Activated T-cell treated with anti-CD3 and anti-CD28 coated beads, Interleukin-2, amount 50 U/mL, for 72 hours (primary cell): Measurements from ENCODE around the gene SUGP1. TPM values are rescaled to one million over a fixed set of nuclear protein-coding genes. Genes with fewer than 3 reads are reported as not detected.
"Not testable (repeated sequence)": the region's sequence is repeated elsewhere in the genome, so short reads cannot be mapped to it uniquely, and the experiment has no call there.

Source experiments
- ATAC-seq, 2 donors: fragments of 150-1000 bp; cut with Tn5 transposase; replicated peaks in 1 of 2; 2 replicates each; pipeline ENCODE4 v1.10.0; 2021; ENCODE audit warnings: moderate library complexity in 2 of 2, mild to moderate bottlenecking in 1 of 2
- DNase-seq, 2 donors: peaks; one replicate each; pipeline ENCODE4 v3.0.0; 2021 to 2022; ENCODE audit warnings: mixed read lengths in 1 of 2
- H3K27ac Mint-ChIP-seq: one replicate; pipeline ENCODE4 v1.8.0; 2022; ENCODE audit warnings: mild to moderate bottlenecking, moderate library complexity, mixed read lengths
- H3K27me3 Mint-ChIP-seq: one replicate; pipeline ENCODE4 v1.8.0; 2022; ENCODE audit warnings: low read depth, mixed read lengths
- H3K36me3 Mint-ChIP-seq, 2 donors: one replicate each; pipeline ENCODE4 v1.8.0; 2022; ENCODE audit warnings: mixed read lengths in 2 of 2, mild to moderate bottlenecking in 1 of 2; ENCODE audit not compliant: insufficient read depth in 2 of 2
- H3K4me1 Mint-ChIP-seq: one replicate; pipeline ENCODE4 v1.8.0; 2022; ENCODE audit warnings: low read depth, mixed read lengths
- H3K4me3 Mint-ChIP-seq, 2 donors: one replicate each; pipeline ENCODE4 v1.8.0; 2022; ENCODE audit warnings: mild to moderate bottlenecking in 2 of 2, mixed read lengths in 2 of 2, moderate library complexity in 2 of 2
- H3K9me3 Mint-ChIP-seq, 2 donors: one replicate each; pipeline ENCODE4 v1.8.0; 2022; ENCODE audit warnings: mixed read lengths in 2 of 2
- total RNA-seq, 2 donors: library from RNA; stranded (reverse); gene quantifications; one replicate each; pipeline ENCODE4 v1.2.3, GENCODE V29; 2022

The SUGP1 gene
- total RNA-seq, 2 donors from 2014 or later, result 67.3 to 69.9 TPM

DNA sequence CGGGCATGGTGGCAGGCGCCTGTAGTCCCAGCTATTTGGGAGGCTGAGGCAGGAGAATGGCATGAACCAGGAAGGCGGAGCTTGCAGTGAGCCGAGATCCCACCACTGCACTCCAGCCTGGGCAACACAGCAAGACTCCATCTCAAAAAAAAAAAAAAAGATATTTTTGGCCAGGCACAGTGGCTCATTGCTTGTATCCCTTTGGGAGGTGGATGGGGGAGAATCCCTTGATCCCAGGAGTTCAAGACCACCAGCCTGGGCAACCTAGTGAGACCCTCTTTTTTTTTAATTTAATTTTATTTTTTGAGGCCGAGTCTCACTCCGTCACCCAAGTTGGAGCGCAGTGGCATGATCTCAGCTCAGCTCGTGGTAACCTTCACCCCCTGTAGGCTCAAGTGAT lies 30.4 kb upstream of the SUGP1 start:
- H3K4me1 Mint-ChIP-seq, H3K4me3 Mint-ChIP-seq, H3K36me3 Mint-ChIP-seq, H3K9me3 Mint-ChIP-seq, H3K27ac Mint-ChIP-seq, ATAC-seq, H3K27me3 Mint-ChIP-seq, DNase-seq: not testable (repeated sequence)

DNA sequence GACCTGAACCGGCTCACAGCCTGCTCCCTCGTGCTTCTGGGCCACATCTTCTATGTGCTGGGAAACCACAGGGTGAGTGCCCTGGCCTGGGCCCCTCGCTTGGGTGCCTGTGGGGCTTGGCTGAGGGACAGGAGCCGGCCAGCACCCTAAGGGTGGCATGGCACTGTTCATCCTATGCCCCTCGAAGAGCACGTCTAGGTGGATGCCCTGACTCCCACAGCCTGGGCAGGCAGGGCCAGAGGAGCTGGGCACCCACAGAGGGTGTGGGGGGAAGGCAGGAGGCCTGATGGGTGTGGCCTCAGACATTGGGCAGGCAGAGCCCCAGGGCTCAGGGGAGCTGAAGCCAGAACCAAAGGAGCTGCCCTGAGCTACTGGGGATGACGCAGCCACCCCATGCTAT lies 29.1 kb upstream of the SUGP1 start:
- H3K36me3 Mint-ChIP-seq, result peaks cover 5 to 9% of the 10 kb centered on the region in 2 donors
- ATAC-seq (no peak), DNase-seq (no peak)
- H3K27ac Mint-ChIP-seq, result no peak overlapping the region
- no peak overlapping the region for H3K4me3 Mint-ChIP-seq
- H3K27me3 Mint-ChIP-seq, result no peaks in the 10 kb centered on the region
- H3K4me1 Mint-ChIP-seq, result no peaks in the 10 kb centered on the region
- H3K9me3 Mint-ChIP-seq, result no peaks in the 10 kb centered on the region

GRCh38 chr19:19348266-19348665 lies 28.0 kb upstream of the SUGP1 start:
- Mint-ChIP-seq H3K27me3 (no peaks in the 10 kb centered on the region), H3K36me3 (peaks cover 5 to 9% of the 10 kb centered on the region in 2 donors)

GRCh38 chr19:19347401-19348110 lies 27.2 kb upstream of the SUGP1 start:
- Mint-ChIP-seq H3K27me3 (no peaks in the 10 kb centered on the region), H3K4me1 (no peaks in the 10 kb centered on the region), H3K27ac (no peak overlapping the region), H3K4me3 (no peak overlapping the region), H3K9me3 (no peaks in the 10 kb centered on the region), H3K36me3 (peaks cover 5 to 6% of the 10 kb centered on the region in 2 donors)
- DNase-seq (no peak), ATAC-seq (no peak)

More at GRCh38 chr19:19348266-19348665, 28.0 kb upstream of the SUGP1 start:
- DNase-seq (no peak), ATAC-seq (no peak)
- no peaks in the 10 kb centered on the region for H3K4me1 Mint-ChIP-seq
- no peak overlapping the region for H3K27ac Mint-ChIP-seq
- H3K4me3 Mint-ChIP-seq, result no peak overlapping the region
- H3K9me3 Mint-ChIP-seq, result no peaks in the 10 kb centered on the region

GRCh38 chr19:19345970-19346369 lies 25.7 kb upstream of the SUGP1 start:
- Mint-ChIP-seq H3K27ac (no peak overlapping the region), H3K27me3 (no peaks in the 10 kb centered on the region), H3K4me3 (no peak overlapping the region), H3K9me3 (no peaks in the 10 kb centered on the region), H3K4me1 (no peaks in the 10 kb centered on the region), H3K36me3 (peaks cover 5 to 6% of the 10 kb centered on the region in 2 donors)
- DNase-seq, result no peak
- ATAC-seq, result no peak

- no peak overlapping the region for H3K4me3 Mint-ChIP-seq
- no peaks in the 10 kb centered on the region for H3K27me3 Mint-ChIP-seq
- H3K9me3 Mint-ChIP-seq, result no peaks in the 10 kb centered on the region
- peaks cover 5 to 6% of the 10 kb centered on the region in 2 donors for H3K36me3 Mint-ChIP-seq
- H3K4me1 Mint-ChIP-seq, result no peaks in the 10 kb centered on the region
- H3K27ac Mint-ChIP-seq, result no peak overlapping the region
- no peak for ATAC-seq
- no peak for DNase-seq
Measured at GRCh38 chr19:19345232-19345631, 24.9 kb upstream of the SUGP1 start.

- Mint-ChIP-seq H3K27ac (no peak overlapping the region), H3K36me3 (peaks cover 2 to 3% of the 10 kb centered on the region in 2 donors), H3K9me3 (no peaks in the 10 kb centered on the region), H3K4me1 (no peaks in the 10 kb centered on the region), H3K4me3 (no peak overlapping the region), H3K27me3 (no peaks in the 10 kb centered on the region)
- ATAC-seq (no peak), DNase-seq (no peak)
Measured at GRCh38 chr19:19343762-19344161, 23.5 kb upstream of the SUGP1 start.

- H3K27me3 Mint-ChIP-seq, result no peaks in the 10 kb centered on the region
- H3K36me3 Mint-ChIP-seq, result peaks cover 5 to 8% of the 10 kb centered on the region in 2 donors
- no peaks in the 10 kb centered on the region for H3K9me3 Mint-ChIP-seq
- H3K27ac Mint-ChIP-seq, result no peak overlapping the region
- no peaks in the 10 kb centered on the region for H3K4me1 Mint-ChIP-seq
- no peak overlapping the region for H3K4me3 Mint-ChIP-seq
- DNase-seq (no peak), ATAC-seq (no peak)
Measured at GRCh38 chr19:19343016-19343362, 22.7 kb upstream of the SUGP1 start.

DNA sequence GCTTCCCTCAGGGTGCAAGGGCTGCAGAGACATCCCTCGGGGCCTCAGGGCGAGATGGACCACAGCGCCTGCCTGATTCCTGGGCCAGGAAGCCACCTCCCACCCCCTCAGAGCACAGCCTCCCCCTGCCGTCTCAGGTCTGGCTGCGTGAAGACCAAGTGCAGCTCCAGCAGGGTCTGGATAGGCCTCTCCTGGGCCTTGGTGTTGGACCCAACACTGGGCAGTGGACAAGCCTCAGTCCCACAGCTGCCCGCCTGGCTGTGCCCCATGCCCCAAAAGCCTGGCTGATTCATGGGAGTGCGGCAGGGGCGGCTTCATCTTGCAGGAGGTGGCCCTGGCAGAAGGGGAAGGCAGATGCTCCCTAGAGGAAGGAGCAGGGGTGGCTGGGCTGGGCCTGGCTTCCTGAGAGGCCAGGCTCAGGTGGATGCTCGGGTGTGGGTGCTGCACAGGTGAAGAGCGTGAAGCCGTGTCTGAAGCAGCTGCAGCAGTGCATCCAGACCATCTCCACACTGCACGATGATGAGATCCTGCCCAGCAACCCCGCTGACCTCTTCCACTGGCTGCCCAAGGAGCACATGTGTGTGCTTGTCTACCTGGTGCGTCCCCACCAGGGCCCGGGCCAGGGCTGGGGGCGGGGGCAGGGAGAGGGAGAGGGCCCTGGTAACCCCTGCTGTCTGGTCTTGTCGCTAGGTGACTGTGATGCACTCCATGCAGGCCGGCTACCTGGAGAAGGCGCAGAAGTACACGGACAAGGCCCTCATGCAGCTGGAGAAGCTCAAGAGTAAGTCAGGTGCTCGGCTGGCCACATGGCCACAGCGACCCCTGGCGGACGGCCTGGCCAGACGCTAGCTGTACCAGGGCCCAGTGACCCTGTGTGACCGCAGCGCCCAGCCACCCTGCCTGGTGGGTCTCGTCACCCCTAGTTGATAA lies 22.0 kb upstream of the SUGP1 start:
- Mint-ChIP-seq H3K4me1 (no peaks in the 10 kb centered on the region), H3K4me3 (no peak overlapping the region), H3K9me3 (no peaks in the 10 kb centered on the region), H3K27ac (no peak overlapping the region), H3K27me3 (no peaks in the 10 kb centered on the region), H3K36me3 (peaks cover 5 to 8% of the 10 kb centered on the region in 2 donors)
- no peak for ATAC-seq
- no peak for DNase-seq

DNA sequence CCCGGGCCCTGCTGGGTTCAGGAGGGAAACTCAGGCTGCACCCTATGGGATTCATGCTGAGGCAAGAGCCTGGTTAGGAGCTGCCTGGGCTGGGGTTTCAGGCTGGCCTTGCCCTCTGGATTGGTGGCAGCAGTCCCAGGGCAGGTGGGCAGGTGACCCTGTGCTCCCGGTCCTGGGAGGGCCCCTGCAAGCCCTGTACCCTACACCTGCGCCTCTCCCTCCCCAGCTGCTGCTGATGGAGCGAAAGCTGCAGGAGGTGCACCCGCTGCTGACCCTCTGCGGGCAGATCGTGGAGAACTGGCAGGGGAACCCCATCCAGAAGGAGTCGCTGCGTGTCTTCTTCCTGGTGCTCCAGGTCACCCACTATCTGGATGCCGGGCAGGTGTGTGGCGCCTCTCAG lies 20.7 kb upstream of the SUGP1 start:
- peaks cover 5 to 8% of the 10 kb centered on the region in 2 donors for H3K36me3 Mint-ChIP-seq
- ATAC-seq (no peak), DNase-seq (no peak)
- no peaks in the 10 kb centered on the region for H3K9me3 Mint-ChIP-seq
- H3K4me3 Mint-ChIP-seq, result no peak overlapping the region
- H3K4me1 Mint-ChIP-seq, result no peaks in the 10 kb centered on the region
- H3K27ac Mint-ChIP-seq, result no peak overlapping the region
- no peaks in the 10 kb centered on the region for H3K27me3 Mint-ChIP-seq

DNA sequence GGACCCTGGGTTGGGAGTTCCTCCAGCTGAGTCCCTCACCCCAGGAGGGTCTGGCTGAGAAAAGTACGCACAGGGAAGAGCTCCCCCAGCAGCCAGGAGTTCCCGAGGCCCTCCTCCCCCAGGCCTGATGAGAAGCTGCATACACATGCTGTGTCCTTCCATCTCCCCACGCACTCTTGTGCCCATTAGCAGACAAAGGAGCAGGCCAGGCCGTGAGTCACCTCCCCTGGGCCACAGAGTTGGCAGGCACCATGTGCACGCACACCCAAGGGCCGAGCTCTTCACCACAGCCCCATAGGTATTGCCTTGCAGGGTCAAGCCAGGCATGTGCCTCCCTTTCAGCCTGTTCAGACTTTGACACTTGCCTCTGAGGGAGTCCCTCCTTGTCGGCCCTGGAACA lies 17.8 kb upstream of the SUGP1 start:
- Mint-ChIP-seq H3K27ac (no peak overlapping the region), H3K36me3 (peaks cover 2 to 4% of the 10 kb centered on the region in 2 donors), H3K27me3 (no peaks in the 10 kb centered on the region), H3K4me1 (no peaks in the 10 kb centered on the region), H3K9me3 (no peaks in the 10 kb centered on the region), H3K4me3 (no peak overlapping the region)
- ATAC-seq (no peak), DNase-seq (no peak)

GRCh38 chr19:19337120-19337519 lies 16.8 kb upstream of the SUGP1 start:
- ATAC-seq, result no peak
- Mint-ChIP-seq H3K27ac (no peak overlapping the region), H3K4me3 (no peak overlapping the region), H3K36me3 (peaks cover 2 to 4% of the 10 kb centered on the region in 2 donors), H3K4me1 (no peaks in the 10 kb centered on the region), H3K9me3 (no peaks in the 10 kb centered on the region), H3K27me3 (no peaks in the 10 kb centered on the region)
- no peak for DNase-seq

- Mint-ChIP-seq H3K27me3 (no peaks in the 10 kb centered on the region), H3K36me3 (peaks cover 2 to 4% of the 10 kb centered on the region in 2 donors), H3K9me3 (no peaks in the 10 kb centered on the region), H3K4me3 (no peak overlapping the region), H3K27ac (no peak overlapping the region), H3K4me1 (no peaks in the 10 kb centered on the region)
- no peak for DNase-seq
- ATAC-seq, result no peak
Measured at GRCh38 chr19:19336597-19336996, 16.3 kb upstream of the SUGP1 start.
